GM04503 (cell line): Measurements from ENCODE around the gene SORL1.
"Not testable (repeated sequence)": the region's sequence is repeated elsewhere in the genome, so short reads cannot be mapped to it uniquely, and the experiment has no call there.

Experiments used
- DNase-seq: peaks from one replicate; pipeline ENCODE4 v3.0.0-alpha.2; 2012; ENCODE audit warnings: low read depth

SORL1 gene

DNA sequence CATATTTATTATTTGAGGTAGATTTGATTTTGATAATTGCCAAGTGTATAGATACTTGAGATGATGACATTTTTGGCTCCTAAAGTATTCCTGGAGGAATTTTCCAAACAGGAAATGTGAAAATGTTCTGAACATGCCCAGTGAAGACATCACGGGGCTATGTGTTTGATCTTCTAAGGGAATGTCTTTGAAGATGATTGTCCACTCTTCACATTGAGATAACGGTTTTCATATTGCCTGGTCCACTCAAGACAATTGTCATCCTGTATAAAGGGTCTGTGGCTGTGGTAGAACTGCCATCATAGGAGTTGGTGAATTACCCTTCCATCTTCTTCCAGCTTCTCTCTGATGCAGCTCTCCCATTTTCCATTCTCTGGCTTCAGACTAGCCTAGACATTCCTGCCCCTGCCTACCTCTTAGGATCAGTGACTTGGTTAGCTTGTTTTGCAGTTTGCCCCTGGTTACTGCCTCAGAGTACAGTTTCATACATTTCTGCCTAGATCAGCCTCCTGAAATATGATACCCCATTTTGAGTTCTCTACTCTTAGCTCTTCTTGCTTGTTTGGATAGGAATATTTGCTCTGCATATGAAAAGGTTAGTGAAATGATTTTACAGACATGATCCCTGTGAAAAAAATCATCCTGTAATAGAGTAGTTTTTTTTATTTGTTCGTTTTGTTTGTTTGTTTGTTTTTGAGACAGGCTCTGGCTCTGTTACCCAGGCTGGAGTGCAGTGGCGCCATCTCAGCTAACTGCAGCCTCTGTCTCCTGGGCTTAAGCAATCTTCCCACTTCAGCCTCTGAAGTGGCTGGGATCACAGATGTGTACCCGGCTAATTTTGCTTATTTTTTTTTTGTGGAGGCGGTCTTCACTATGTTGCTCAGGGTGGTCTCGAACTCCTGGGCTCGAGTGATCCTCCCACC lies 112.0 kb downstream of the SORL1 start:
- no peak for DNase-seq

DNA sequence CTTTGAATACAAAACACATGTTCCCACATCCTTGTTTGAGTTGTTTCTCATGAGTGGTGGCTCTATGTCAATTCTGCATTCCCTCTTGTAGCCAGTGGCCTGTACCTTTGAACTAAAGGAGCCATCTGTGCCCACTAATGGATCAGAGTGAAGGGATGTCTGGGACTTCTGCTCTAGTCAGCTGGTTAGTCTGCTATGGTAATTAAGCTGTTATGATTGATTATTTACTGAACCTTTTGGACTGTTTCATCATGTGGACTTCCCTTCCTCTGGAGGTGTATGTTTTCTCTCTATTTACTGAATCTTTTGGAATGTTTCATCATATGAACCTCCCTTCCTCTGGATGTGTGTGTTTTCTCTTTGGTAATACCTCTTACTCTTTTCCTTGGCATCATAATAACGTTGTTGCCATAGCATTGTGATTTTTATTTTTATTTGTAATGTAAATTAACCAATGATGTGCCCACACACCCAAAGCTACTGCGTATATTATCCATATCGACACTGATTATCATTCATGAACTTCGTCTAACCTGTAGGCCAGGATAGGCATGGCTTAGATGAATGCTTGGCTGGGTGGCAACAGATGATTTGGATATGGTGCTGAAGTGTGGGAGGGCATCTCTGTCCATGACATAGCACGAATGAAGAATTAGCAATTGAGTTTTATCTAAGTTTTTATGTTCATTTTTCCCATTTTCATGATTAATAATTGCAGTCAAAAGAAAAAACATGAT lies 113.0 kb downstream of the SORL1 start:
- no peak for DNase-seq

- DNase-seq, result no peak
Observed at GRCh38 chr11:121566279-121567168, 114.4 kb downstream of the SORL1 start.

DNA sequence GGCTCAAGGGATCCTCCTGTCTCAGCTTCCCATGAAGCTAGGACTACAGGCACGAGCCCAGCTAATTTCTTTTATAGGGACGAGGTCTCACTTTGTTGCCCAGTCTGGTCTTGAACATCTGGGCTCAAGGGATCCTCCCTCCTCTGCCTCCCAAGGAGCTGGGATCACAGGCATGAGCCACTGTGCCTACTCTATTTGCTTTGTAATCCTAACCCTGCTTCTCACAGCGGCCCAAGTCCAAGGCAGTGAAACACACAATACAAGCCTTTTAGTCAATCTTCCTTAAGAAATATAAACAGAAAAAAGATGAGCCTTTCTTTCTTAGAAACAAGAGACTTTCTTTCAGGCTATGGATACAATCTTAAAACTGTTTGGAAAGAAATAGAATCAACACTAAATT lies 115.9 kb downstream of the SORL1 start:
- no peak for DNase-seq

- DNase-seq, result not testable (repeated sequence)
Observed at GRCh38 chr11:121569332-121570299, 117.5 kb downstream of the SORL1 start.

GRCh38 chr11:121570453-121570852 lies 118.3 kb downstream of the SORL1 start:
- no peak for DNase-seq

DNA sequence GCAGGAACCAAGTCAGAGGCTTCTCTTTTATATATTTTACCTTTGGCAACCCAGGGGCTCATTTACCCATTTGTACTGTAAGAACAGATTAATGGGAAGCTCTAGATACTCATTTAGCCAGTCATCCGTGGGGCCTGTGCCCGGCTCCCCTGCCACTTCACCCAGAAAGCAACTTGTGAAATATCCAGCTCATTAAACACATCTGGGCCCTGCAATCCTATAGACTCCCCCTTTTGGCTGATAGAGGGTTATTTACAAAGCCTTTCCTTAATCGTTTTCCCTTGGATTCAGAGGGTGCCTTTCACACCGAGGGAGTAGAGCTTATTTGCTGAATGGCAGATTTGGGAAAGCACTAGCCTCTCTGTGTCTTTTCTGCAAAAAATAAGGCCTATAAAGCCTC lies 119.4 kb downstream of the SORL1 start:
- DNase-seq, result no peak

DNA sequence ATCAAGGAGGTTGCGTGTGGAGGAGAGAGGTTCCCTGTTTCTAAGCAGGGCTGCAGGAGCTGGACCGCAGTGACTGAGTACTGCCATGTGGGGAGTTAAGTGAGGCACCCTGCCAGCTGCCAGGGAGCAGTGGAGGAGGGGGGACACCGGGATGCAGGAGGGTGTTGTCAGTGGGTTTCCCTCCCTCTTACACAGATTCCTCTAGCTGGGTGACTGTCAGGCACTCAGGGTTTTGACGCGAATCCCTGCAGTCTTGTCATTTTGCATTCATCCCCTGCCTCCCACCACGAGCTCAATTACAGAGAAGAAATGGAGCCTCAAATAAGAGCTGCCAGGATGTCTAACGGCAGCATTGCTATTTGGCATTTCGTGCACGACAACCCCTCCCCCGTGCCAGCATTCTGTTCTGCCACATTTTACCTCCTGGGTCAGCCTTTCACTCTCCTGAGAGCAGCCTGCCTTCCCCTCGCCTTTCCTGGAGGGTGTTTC lies 120.5 kb downstream of the SORL1 start:
- no peak for DNase-seq

- no peak for DNase-seq
Observed at GRCh38 chr11:121574801-121575200, 122.7 kb downstream of the SORL1 start.

DNA sequence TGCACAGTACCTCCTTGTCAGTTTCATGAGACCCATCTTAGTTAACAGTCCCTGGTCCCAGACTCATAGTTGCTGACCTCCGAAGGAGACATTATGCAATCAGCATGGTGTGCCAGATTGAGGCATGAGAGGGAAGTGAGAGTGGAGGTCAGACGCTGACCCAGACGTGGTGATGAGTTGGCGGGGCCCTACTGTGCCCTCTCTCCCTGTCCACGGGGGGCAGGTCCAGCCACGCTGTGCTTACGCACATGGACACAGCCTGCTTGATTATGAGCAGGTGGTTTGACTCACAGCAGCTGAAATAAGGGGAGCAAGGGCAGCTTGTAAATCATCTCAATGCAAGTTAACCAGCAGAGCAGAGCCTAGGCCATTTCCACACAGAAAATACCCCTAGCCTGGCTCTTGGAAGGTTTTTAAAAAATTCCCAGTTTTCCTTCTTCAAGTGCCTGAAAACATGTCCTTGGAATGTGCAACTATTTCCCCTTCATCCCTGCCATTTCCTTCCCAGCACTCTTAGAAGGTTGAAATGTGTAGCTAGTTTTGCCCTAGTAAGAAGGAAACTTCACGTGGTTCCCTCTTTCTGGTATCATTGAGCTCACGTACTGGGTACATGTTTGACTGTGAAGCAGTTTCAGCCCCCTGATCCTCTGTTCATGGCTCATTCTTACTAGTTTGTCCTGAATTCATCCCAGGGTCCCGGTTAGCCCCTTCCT lies 123.3 kb downstream of the SORL1 start:
- DNase-seq, result no peak

GRCh38 chr11:121575963-121576290 lies 123.8 kb downstream of the SORL1 start:
- no peak for DNase-seq

- DNase-seq, result no peak
Observed at GRCh38 chr11:121576531-121576930, 124.4 kb downstream of the SORL1 start.

GRCh38 chr11:121577106-121577848 lies 125.2 kb downstream of the SORL1 start:
- DNase-seq, result no peak

GRCh38 chr11:121578251-121578976 lies 126.3 kb downstream of the SORL1 start:
- DNase-seq, result no peak

DNA sequence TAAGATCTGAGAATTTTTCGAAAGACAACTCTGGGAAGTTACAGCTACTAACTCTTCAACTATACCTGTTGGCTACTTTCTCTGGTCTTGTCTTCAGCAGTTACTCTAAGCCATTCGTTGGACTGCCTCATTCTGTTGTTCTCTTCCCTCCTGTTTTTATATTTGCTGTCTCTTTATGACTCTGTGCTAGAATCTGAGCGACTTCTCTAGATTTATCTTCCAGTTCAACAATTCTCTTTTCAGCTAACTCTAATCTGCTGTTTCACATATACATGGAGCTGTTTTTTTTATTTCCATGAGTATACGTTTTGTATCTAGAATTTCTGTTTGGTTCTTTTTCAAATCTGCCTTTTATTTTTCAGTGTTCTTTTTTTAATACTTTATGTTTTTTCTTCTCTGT lies 128.0 kb downstream of the SORL1 start:
- no peak for DNase-seq

DNA sequence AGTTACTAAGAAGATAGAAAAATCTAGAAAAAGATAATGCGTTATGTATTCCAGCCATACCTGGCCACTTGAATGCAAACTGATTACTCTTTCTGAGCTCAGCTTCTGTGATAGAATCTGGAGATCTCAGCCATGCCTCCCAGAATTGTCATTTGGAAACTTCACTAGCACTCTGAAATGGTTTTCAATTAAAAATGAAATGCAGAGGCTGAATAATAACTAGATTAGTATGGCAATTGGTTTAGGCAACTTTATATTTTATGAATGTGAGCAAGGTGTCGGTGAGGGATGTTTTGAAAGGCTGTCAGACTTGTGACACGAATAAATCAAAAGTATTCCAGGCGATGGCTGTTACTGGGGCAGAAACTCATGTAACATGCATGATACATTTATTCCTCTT lies 129.5 kb downstream of the SORL1 start:
- DNase-seq, result no peak

DNA sequence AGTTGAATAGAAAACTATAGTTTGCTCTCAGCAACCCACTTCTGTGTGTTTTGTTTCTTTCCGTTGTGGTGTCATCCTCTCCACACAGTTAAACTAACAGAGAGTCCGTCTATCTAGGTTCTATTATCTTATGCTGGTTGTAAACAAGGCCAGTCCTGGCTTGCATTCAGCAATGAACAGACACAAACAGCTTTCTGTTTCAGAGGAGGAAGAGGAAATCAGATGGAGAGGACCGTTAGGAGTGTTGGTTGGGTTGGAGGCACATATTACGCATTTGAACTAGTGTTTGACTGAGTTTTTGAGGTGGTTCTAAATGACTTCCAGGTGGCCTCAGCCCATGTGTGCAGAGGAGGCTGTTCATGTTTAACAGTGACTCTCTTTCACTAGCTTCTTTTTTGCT lies 130.2 kb downstream of the SORL1 start:
- no peak for DNase-seq

- no peak for DNase-seq
Observed at GRCh38 chr11:121583825-121584224, 131.7 kb downstream of the SORL1 start.

DNA sequence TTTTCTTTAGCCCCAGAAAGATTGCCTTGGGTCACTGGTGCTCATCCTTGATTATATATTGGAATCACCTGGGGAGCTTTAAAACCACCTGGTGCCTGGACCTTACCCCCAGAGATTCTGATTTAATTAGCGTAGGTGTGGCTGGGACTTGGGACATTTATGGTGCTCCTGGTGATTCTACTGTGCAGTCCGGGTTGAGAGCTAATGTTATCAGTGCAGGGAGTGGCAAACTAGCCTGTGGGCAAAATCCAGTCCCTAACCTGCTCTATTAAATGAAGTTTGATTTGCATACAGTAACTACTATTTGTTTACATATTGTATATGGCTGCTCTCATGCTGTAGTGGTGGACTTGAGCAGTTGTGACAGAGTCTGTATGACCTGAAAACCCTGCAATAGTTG lies 134.6 kb downstream of the SORL1 start:
- DNase-seq, result no peak
